GM12865 (cell line): Measurements from ENCODE around the gene KATNB1.

Experiments used
- DNase-seq: peaks from one replicate; pipeline ENCODE4 v3.0.0; 2010; ENCODE audit warnings: low read depth
- H3K4me3 ChIP-seq: 2 replicates; pipeline ENCODE4 v1.5.1; 2011; ENCODE audit warnings: mild to moderate bottlenecking, low read depth, low read length, control low read depth
- CTCF ChIP-seq: IDR thresholded peaks from 2 replicates; pipeline ENCODE4 v1.5.1; 2011; ENCODE audit warnings: low read length, control low read depth, low read depth, inconsistent platforms; ENCODE audit not compliant: insufficient read depth; ENCODE audit errors: missing control alignments

The KATNB1 gene

GRCh38 chr16:57690782-57691471 lies 44.6 kb upstream of the KATNB1 start:
- DNase-seq: no peak
- no peak for TF ChIP-seq CTCF
- no peak overlapping the region for H3K4me3 ChIP-seq

GRCh38 chr16:57692636-57693035 lies 42.9 kb upstream of the KATNB1 start:
- no peak overlapping the region for H3K4me3 ChIP-seq
- no peak for TF ChIP-seq CTCF
- no peak for DNase-seq

- DNase-seq: no peak
- TF ChIP-seq CTCF: no peak
- H3K4me3 ChIP-seq: no peak overlapping the region
Measured at GRCh38 chr16:57693550-57693949, 42.0 kb upstream of the KATNB1 start.

GRCh38 chr16:57694231-57694724 lies 41.3 kb upstream of the KATNB1 start:
- no peak for DNase-seq
- no peak overlapping the region for H3K4me3 ChIP-seq
- TF ChIP-seq CTCF: no peak

- no peak within 1 kb of the TSS for H3K4me3 ChIP-seq
- TF ChIP-seq CTCF: no peak
- peak; percentile 49 for DNase-seq
Measured at GRCh38 chr16:57694725-57695679, 40.6 kb upstream of the KATNB1 start, which contains the start of gene DRC7. TSS of gene DRC7 (plus strand) at chr16:57694806. CDS start at chr16:57697950, 3,144 bp downstream.

GRCh38 chr16:57695680-57696069 lies 39.9 kb upstream of the KATNB1 start:
- no peak overlapping the region for H3K4me3 ChIP-seq
- DNase-seq: no peak
- no peak for TF ChIP-seq CTCF
